Choroid plexus epithelial cell (primary cell): ENCODE measurements around the gene GLYATL2.
A peak's percentile ranks its signal among the peaks of the same experiment; 100 is the strongest.

Source experiments
- DNase-seq: peaks from one replicate; pipeline ENCODE4 v3.0.0-alpha.2; 2010; ENCODE audit warnings: low read depth
- H3K4me3 ChIP-seq: 2 replicates; pipeline ENCODE4 v1.5.1; 2011; ENCODE audit warnings: low read depth, mild to moderate bottlenecking, control low read depth, low read length, moderate library complexity
- CTCF ChIP-seq: conservative IDR thresholded peaks from 2 replicates; pipeline ENCODE4 v1.5.1; 2011; ENCODE audit warnings: low read depth, mild to moderate bottlenecking, control low read depth, inconsistent platforms, low read length, moderate library complexity

GLYATL2 gene

GRCh38 chr11:58801974-58802545 is 42.4 kb downstream of the GLYATL2 start:
- no peak overlapping the region for H3K4me3 ChIP-seq
- TF ChIP-seq CTCF: no peak
- no peak for DNase-seq

GRCh38 chr11:58801302-58801701 is 43.2 kb downstream of the GLYATL2 start:
- TF ChIP-seq CTCF: no peak
- no peak overlapping the region for H3K4me3 ChIP-seq

GRCh38 chr11:58796333-58796732 is 48.2 kb downstream of the GLYATL2 start:
- no peak overlapping the region for H3K4me3 ChIP-seq
- no peak for TF ChIP-seq CTCF
- no peak for DNase-seq

More at GRCh38 chr11:58801302-58801701, 43.2 kb downstream of the GLYATL2 start:
- no peak for DNase-seq

GRCh38 chr11:58788355-58789023 is 56.0 kb downstream of the GLYATL2 start:
- DNase-seq: peak; percentile 65
- no peak overlapping the region for H3K4me3 ChIP-seq
- TF ChIP-seq CTCF: peak; percentile 71

- DNase-seq: peak; percentile 10
- H3K4me3 ChIP-seq: no peak overlapping the region
- no peak for TF ChIP-seq CTCF
Measured at GRCh38 chr11:58787903-58788302, 56.6 kb downstream of the GLYATL2 start.

GRCh38 chr11:58786693-58787092 is 57.8 kb downstream of the GLYATL2 start:
- no peak for TF ChIP-seq CTCF
- no peak for DNase-seq
- no peak overlapping the region for H3K4me3 ChIP-seq

GRCh38 chr11:58784995-58785394 is 59.5 kb downstream of the GLYATL2 start:
- TF ChIP-seq CTCF: no peak
- no peak overlapping the region for H3K4me3 ChIP-seq
- DNase-seq: no peak
